ENCODE data around the gene EFCAB8.

DNA sequence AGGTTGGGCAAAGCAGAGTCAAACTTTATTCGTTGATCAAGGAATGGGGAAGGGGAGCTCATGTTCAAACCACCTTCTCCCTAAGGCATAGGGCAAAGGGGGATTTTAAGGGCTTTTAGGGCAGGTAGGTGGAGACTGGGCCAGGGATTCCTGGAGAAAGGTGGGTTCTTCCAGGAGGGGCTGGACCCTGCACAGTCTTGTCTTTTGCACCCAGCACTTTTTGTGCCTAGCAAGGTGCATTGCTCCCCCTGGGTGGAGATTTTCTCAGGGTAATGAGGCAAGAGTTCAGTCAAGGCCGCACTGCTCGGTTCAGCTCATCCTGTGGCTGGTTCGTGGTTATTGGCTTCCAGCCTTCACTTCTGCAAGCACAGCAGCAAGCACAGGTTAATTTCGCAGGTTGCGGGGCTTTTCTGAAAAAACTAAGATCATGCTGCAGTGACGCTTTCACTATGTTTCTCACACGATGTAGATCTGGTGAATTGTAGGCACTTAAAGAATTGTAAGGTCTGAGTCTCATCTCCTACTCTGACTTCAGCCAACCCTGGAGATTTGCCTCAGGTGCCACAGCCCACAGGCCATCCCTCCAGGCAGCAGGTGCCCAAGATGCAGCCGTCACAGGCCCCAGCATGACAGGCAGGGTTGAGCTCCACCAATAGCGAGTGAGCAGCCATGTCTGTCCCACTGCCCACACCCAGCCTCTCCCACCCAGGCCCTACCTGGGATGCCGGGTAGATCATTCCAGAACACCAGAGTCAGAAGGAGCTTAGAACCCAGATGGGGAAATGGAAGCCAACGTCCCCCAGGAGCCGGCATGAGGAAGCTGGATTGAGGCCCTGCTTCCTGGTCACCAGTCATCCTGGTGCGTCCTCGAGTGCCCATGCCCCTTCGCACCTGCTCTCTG, 108.4 kb downstream of the EFCAB8 start:
- TF ChIP-seq, protein P1, sequence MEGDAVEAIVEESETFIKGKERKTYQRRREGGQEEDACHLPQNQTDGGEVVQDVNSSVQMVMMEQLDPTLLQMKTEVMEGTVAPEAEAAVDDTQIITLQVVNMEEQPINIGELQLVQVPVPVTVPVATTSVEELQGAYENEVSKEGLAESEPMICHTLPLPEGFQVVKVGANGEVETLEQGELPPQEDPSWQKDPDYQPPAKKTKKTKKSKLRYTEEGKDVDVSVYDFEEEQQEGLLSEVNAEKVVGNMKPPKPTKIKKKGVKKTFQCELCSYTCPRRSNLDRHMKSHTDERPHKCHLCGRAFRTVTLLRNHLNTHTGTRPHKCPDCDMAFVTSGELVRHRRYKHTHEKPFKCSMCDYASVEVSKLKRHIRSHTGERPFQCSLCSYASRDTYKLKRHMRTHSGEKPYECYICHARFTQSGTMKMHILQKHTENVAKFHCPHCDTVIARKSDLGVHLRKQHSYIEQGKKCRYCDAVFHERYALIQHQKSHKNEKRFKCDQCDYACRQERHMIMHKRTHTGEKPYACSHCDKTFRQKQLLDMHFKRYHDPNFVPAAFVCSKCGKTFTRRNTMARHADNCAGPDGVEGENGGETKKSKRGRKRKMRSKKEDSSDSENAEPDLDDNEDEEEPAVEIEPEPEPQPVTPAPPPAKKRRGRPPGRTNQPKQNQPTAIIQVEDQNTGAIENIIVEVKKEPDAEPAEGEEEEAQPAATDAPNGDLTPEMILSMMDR (IDR thresholded peaks at IDR 0.05), result no peak
- no peak for TF ChIP-seq POLR2A (IDR thresholded peaks at IDR 0.05)

Measured in heart left ventricle (tissue), 13 donors.